ENCODE results near the gene USP27X. TPM values are rescaled to one million over a fixed set of nuclear protein-coding genes. Genes with fewer than 3 reads are reported as not detected.
A peak's percentile ranks its signal among the peaks of the same experiment; 100 is the strongest.

USP27X gene
- total RNA-seq, 6 experiments from 2014 or later = 1.9 to 2.3 (median 2.0) TPM

DNA sequence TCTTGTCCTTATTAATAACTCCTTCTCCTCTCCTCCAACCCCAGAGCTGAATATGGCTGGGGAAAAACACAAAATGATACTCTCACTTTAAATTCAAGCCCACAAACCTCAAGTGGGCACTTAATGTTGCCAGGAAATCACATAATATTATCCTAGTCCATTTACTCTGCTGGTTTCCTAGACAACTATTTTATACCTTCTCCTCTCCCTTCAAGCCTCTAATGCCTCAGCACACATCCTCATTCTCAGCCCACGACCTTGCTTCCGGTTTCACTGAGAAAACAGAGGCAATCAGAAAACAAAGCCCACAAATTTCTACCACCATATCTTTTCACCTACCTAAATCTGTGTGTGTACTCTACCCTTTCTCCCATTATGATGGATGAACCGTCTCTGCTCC lies 31.1 kb downstream of the USP27X start:
- DNase-seq = no peak
- no peak overlapping the region for H3K27ac Mint-ChIP-seq
- no peaks in the 10 kb centered on the region for H3K9me3 Mint-ChIP-seq
- no peaks in the 10 kb centered on the region for H3K36me3 Mint-ChIP-seq (ENCODE audit: low read depth)
- no peak overlapping the region for H3K4me3 Mint-ChIP-seq
- TF ChIP-seq, protein P1, sequence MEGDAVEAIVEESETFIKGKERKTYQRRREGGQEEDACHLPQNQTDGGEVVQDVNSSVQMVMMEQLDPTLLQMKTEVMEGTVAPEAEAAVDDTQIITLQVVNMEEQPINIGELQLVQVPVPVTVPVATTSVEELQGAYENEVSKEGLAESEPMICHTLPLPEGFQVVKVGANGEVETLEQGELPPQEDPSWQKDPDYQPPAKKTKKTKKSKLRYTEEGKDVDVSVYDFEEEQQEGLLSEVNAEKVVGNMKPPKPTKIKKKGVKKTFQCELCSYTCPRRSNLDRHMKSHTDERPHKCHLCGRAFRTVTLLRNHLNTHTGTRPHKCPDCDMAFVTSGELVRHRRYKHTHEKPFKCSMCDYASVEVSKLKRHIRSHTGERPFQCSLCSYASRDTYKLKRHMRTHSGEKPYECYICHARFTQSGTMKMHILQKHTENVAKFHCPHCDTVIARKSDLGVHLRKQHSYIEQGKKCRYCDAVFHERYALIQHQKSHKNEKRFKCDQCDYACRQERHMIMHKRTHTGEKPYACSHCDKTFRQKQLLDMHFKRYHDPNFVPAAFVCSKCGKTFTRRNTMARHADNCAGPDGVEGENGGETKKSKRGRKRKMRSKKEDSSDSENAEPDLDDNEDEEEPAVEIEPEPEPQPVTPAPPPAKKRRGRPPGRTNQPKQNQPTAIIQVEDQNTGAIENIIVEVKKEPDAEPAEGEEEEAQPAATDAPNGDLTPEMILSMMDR (IDR thresholded peaks at IDR 0.05) = no peak
- H3K27me3 Mint-ChIP-seq (ENCODE audit: insufficient read depth) = peaks cover 13% of the 10 kb centered on the region
- no peaks in the 10 kb centered on the region for H3K4me1 Mint-ChIP-seq (ENCODE audit: low read depth)

DNA sequence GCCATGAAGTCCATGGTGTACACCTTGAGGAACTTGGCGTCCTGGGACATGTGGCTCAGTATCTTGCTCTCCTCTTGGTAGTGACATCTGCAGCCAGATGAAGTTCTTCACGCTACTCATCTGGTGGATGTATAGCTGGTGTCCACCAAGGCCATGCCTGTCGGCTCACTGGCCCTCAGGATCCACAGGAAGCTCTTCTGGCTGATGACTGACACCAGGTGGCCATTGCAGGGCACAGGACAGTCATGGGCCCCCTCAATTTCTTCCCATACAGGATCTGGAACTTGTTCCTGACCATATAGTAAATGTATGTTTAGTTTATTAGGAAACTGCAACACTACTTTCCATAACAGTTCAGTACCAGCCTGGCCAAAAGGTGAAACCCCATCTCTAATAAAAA lies 32.8 kb downstream of the USP27X start:
- Mint-ChIP-seq H3K36me3 (ENCODE audit: low read depth) (no peaks in the 10 kb centered on the region), H3K9me3 (no peaks in the 10 kb centered on the region), H3K27ac (no peak overlapping the region), H3K4me3 (no peak overlapping the region), H3K27me3 (ENCODE audit: insufficient read depth) (peaks cover 12% of the 10 kb centered on the region), H3K4me1 (ENCODE audit: low read depth) (no peaks in the 10 kb centered on the region)
- DNase-seq = no peak
- TF ChIP-seq, protein P1 (IDR thresholded peaks at IDR 0.05) = no peak

DNA sequence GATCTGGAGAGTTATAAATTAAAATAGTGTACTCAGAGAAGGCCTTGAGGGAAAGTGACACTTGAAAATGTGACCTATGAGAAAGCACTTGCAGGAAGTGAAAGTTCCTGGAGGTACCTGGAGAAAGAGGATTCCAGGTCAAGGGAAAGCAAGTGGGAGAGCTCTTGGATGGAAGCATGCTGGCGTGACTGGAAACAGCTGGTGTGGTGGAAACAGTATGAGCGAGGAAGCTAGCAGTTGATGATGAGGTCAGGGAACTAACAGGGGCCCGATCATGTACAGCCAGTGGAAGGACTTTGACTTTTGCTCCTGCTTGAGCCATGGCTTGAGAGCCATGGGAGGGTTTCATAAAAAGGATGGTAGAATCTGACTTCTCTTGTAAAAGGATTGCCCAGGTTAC lies 33.6 kb downstream of the USP27X start:
- Mint-ChIP-seq H3K4me1 (ENCODE audit: low read depth) (no peaks in the 10 kb centered on the region), H3K36me3 (ENCODE audit: low read depth) (no peaks in the 10 kb centered on the region), H3K27ac (no peak overlapping the region), H3K4me3 (no peak overlapping the region), H3K27me3 (ENCODE audit: insufficient read depth) (peaks cover 11% of the 10 kb centered on the region), H3K9me3 (no peaks in the 10 kb centered on the region)
- TF ChIP-seq, protein P1 (IDR thresholded peaks at IDR 0.05) = no peak
- DNase-seq = no peak

GRCh38 chrX:49915361-49916222 lies 36.3 kb downstream of the USP27X start:
- peak; percentile 36 for DNase-seq
- no peak overlapping the region for H3K4me3 Mint-ChIP-seq
- no peaks in the 10 kb centered on the region for H3K4me1 Mint-ChIP-seq (ENCODE audit: low read depth)
- TF ChIP-seq, protein P1 (IDR thresholded peaks at IDR 0.05) = peak; percentile 86
- H3K36me3 Mint-ChIP-seq (ENCODE audit: low read depth) = no peaks in the 10 kb centered on the region
- no peaks in the 10 kb centered on the region; the same call in 1 of the 2 replicates for H3K27me3 Mint-ChIP-seq (ENCODE audit: insufficient read depth)
- no peak overlapping the region for H3K27ac Mint-ChIP-seq
- H3K9me3 Mint-ChIP-seq = no peaks in the 10 kb centered on the region

DNA sequence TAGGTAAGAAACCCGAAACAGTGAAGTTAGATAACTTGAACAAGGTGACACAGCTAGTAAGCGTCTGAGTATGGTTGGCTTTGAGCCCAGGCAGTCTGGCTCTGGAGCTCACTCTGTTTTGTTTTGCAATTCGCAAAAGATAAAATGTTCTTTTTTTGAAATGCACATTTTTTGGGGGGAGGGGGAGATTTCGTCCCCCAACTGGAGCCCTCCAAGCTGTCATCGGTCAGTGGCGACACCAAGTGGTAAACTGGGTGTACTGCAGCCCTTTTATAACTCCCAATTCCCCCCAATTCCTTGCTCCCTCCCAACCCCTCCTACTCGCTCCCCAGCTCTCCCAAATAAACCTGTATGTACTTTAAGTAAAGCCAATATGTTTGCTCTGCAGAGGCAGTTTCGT lies 40.3 kb downstream of the USP27X start:
- no peaks in the 10 kb centered on the region for H3K36me3 Mint-ChIP-seq (ENCODE audit: low read depth)
- no peaks in the 10 kb centered on the region for H3K9me3 Mint-ChIP-seq
- H3K27me3 Mint-ChIP-seq (ENCODE audit: insufficient read depth) = no peaks in the 10 kb centered on the region; the same call in 1 of the 2 replicates
- TF ChIP-seq, protein P1 (IDR thresholded peaks at IDR 0.05) = peak; percentile 86
- H3K4me3 Mint-ChIP-seq = no peak overlapping the region
- H3K27ac Mint-ChIP-seq = no peak overlapping the region
- peak; percentile 16 for DNase-seq
- H3K4me1 Mint-ChIP-seq (ENCODE audit: low read depth) = peaks cover 6% of the 10 kb centered on the region

All from HFFc6 (cell line).